Activated CD4-positive, alpha-beta T cell treated with anti-CD3 and anti-CD28 coated beads for 4 hours (primary cell): Measurements from ENCODE around the gene PSMB4.
"Not testable (repeated sequence)": the region's sequence is repeated elsewhere in the genome, so short reads cannot be mapped to it uniquely, and the experiment has no call there.

Experiments
- DNase-seq, 2 donors: peaks; one replicate each; pipeline ENCODE4 v3.0.0-alpha.2; 2020

Gene PSMB4

GRCh38 chr1:151390221-151391078, 8.9 kb upstream of the PSMB4 start:
- DNase-seq: not testable (repeated sequence)

DNA sequence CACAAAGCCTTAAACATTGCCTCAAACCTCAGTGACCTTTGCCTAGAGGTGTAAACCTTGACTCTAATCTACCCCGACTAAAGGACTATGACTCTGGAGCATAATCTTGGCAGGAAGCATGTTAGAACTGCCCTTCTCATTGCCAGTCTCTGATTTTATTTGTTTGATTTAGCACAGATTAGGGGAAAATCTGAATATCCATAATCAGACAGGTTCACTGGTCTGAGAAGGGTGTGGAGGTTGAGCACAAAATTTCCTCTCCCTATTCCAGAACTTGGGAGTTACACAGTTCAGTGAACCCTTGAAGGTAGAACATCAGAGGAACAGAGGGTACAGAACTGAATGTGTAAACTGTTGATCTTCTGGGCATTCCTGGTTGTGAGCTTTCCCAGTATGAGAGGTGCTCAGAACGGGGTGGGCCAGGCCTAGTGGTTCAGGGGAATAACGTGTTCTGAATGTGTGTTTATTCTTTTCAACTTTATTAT, 8.3 kb upstream of the PSMB4 start:
- no peak for DNase-seq

DNA sequence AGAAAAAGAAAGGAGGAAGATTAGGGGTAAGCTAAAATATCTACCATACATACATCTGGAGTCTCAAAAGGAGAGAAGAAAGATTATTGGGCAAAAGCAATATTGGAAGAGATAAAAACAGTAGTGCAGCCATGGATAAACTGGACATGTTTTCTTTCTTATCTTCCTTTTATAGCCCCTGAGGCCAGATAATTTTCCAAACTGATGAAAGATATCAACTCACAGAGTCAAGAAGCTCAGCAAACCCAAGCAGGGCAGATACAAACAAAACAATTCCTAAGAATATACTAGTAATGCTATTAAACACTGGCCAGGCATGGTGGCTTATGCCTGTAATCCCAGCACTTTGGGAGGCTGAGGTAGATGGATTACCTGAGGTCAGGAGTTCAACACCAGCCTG, 5.8 kb upstream of the PSMB4 start:
- DNase-seq: no peak

- DNase-seq: not testable (repeated sequence)
Measured at GRCh38 chr1:151396265-151396664, 3.1 kb upstream of the PSMB4 start.

GRCh38 chr1:151401125-151401788, 1.9 kb downstream of the PSMB4 start:
- DNase-seq: no peak

DNA sequence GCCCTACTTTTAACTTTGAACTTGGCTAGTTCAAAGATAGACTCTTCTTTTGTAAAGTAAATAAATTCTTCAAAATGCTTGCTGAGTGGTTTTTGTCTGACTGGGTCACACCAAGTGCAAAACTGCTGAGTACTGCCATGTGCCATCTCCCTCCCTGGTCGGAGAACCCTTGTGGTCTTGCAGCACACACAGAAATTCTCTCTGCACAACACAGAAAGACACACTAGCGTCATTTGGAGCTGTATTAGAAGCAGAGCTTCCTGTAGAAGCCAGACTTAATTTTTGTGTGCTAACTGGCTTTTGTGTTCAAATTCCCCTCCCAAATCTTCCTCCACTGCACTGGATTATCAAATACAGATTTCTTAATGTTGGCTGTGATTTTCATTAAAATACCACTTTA, 2.5 kb downstream of the PSMB4 start:
- DNase-seq: no peak

GRCh38 chr1:151402764-151403163, 3.4 kb downstream of the PSMB4 start:
- no peak for DNase-seq

- no peak for DNase-seq
Measured at GRCh38 chr1:151403612-151404011, 4.2 kb downstream of the PSMB4 start.

DNA sequence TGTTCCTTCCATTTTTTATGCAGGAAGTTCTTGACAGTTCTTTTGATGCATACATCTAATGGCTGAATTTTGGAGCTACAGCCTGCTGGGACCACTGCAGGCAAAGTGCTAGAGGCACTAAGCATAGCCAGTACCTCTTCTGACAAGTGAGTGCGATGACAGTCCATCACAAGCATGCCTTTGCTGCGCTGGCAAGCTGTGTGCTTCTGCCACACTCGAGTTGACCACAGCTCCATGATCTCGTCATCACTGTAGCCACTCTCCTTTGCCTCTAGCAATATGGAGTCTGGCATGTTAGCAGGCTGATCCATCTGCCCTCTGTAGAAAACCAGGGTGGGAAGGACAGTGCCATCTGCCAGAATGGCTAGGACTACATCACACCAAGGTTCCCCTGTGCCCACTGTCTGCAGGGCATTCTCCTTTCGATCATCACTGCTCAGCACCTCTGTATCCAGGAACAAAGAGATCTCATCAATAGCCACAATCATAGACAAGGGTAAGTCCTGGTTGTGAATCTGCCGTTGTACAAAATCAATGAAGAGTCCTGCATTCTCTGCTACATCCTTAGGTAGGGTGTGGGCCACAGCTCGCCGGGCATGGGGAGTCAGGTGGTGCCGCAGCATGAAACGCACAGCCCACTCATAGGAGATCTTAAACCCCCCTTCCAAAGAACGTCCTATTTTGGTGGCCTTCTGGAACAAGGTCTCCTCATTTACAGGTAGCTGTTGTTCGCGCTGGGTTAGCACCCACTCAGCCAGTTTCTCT, 6.0 kb downstream of the PSMB4 start:
- no peak for DNase-seq

DNA sequence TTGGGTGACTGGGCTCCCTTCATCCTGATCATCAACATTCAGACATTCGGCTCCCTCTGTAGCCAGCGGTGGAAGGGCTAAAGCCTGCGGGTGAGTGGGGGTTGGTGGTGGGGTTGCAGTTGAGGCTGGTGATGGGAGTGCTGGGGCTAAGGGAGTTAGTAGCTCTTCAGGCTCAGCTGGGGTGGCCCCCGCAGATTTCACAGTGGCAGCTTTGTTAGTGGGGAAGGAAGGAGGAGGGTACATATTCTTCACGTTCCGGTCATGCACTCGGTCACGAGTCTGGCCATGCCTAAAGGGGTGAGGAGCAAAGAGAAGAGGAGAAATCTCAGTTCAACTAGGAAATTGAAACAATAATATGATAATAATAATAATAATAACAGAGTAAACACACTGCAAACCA, 6.8 kb downstream of the PSMB4 start:
- DNase-seq: no peak

GRCh38 chr1:151407304-151407703, 7.9 kb downstream of the PSMB4 start:
- no peak for DNase-seq

DNA sequence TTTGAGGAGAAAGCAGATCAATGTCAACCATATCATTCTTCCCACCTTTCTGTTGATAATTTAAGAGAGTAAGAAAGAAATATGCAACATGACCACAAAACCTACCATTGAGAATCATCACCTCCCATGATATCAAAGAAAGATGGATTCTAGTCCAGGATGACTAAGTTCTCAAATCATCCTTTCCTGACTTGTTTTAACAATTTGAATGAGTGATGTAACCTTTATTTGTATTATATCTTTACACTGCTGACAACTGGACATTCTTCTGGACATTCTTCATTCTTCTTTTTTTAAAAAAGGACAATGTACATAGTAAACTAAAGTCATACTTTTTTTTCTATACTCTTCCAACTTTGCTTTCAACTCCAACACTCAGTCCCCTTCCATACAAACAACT, 9.5 kb downstream of the PSMB4 start:
- no peak for DNase-seq

GRCh38 chr1:151411884-151412283, 12.5 kb downstream of the PSMB4 start:
- DNase-seq: no peak

GRCh38 chr1:151416231-151416630, 16.9 kb downstream of the PSMB4 start:
- DNase-seq: no peak

DNA sequence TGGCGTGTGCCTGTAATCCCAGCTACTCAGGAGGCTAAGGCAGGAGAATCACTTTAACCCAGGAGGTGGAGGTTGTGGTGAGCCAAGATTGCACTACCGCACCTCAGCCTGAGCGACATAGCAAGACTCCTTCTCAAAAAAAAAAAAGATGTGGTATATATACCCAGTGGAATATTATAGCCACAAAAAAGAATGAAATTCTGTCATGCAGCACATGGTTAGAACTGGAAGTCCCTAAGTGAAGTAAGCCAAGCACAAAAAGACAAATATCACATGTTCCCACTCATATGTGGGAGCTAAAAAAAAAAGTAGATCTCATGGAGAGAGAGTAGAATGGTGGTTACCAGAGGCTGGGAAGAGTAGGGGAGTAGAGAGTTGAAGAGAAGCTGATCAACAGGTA, 18.7 kb downstream of the PSMB4 start:
- no peak for DNase-seq

DNA sequence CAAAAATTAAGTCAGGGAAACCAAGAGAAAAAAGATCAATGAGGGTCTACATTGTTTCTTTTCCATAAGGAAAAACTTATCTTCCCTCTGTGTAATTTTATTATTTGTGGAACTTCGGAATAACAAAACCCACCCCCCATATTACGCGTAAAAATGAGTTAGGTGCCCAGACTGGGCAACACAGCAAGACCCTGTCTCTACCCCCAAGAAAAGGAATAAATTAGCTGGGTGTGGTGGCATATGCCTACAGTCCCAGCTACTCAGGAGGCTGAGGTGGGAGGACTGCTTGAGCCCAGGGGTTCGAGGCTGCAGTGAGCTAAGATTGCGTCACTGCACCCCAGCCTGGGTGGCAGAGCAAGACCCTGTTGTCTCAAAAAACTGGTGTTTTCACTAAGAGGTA, 20.4 kb downstream of the PSMB4 start:
- DNase-seq: no peak

GRCh38 chr1:151425103-151425502, 25.7 kb downstream of the PSMB4 start:
- DNase-seq: no peak

GRCh38 chr1:151428068-151428467, 28.7 kb downstream of the PSMB4 start:
- no peak for DNase-seq

- not testable (repeated sequence) for DNase-seq
Measured at GRCh38 chr1:151433827-151434226, 34.5 kb downstream of the PSMB4 start.

DNA sequence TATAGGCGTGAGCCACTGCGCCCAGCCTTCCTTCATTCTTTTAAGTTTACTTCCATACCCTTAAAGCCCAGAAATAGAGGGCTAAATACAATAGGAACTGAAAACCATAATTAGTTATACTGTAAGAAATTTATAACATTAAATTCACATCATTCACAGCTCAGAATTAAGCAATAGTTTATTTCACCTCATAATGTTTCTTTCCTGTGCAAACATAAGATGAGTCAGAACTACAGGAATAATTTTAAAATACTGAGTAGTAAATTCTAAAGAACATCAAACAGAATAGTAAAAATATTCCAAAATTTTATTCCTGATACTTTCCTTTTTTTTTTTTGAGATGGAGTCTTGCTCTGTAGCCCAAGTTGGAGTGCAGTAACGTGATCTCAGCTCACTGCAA, 35.8 kb downstream of the PSMB4 start:
- no peak for DNase-seq

DNA sequence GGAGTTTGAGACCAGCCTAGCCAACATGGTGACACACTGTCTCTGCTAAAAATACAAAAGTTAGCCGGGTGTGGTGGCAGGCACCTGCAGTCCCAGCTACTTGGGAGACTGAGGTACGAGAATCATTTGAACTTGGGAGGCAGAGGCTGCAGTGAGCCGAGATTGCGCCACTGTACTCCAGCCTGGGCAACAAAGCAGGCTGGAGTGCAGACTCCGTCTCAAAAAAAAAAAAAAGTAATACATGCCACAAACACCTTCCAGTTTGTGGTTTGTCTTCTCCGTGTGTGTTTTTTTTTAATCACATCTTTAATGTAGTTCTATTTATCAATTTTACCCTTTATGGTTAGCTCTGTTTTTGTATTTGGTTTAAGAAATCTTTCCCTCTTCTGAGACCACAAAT, 37.6 kb downstream of the PSMB4 start:
- DNase-seq: no peak

- not testable (repeated sequence) for DNase-seq
Measured at GRCh38 chr1:151437396-151437795, 38.0 kb downstream of the PSMB4 start.
